ENCODE results near the gene RIPPLY2.
A peak's percentile ranks its signal among the peaks of the same experiment; 100 is the strongest.

The RIPPLY2 gene

GRCh38 chr6:83859410-83860358, 6.5 kb downstream of the RIPPLY2 start, which contains the start of gene CYB5R4:
CYB5R4 (plus strand) TSS chr6:83859689; CDS start chr6:83859783, 94 bp downstream.
- peak; percentile 52 for TF ChIP-seq CTCF (IDR thresholded peaks at IDR 0.05; ENCODE audit: borderline replicate concordance, insufficient read depth, low read depth, low read length)
- peak within 1 kb of the TSS; percentile 77 for H3K4me3 ChIP-seq (ENCODE audit: low read depth, low read length)

GRCh38 chr6:83860359-83860755, 7.2 kb downstream of the RIPPLY2 start:
- TF ChIP-seq CTCF (IDR thresholded peaks at IDR 0.05; ENCODE audit: borderline replicate concordance, insufficient read depth, low read depth, low read length), result no peak
- H3K4me3 ChIP-seq (ENCODE audit: low read depth, low read length), result peak overlapping the region; percentile 77

GRCh38 chr6:83860782-83861495, 7.8 kb downstream of the RIPPLY2 start:
- TF ChIP-seq CTCF (IDR thresholded peaks at IDR 0.05; ENCODE audit: borderline replicate concordance, insufficient read depth, low read depth, low read length), result no peak
- H3K4me3 ChIP-seq (ENCODE audit: low read depth, low read length), result peak overlapping the region; percentile 77

- no peak for TF ChIP-seq CTCF (IDR thresholded peaks at IDR 0.05; ENCODE audit: borderline replicate concordance, insufficient read depth, low read depth, low read length)
Measured at GRCh38 chr6:83862776-83863471, 9.8 kb downstream of the RIPPLY2 start.

GRCh38 chr6:83867043-83867442, 13.9 kb downstream of the RIPPLY2 start:
- no peak overlapping the region for H3K4me3 ChIP-seq (ENCODE audit: low read depth, low read length)
- TF ChIP-seq CTCF (IDR thresholded peaks at IDR 0.05; ENCODE audit: borderline replicate concordance, insufficient read depth, low read depth, low read length), result no peak

More at GRCh38 chr6:83862776-83863471, 9.8 kb downstream of the RIPPLY2 start:
- no peak overlapping the region for H3K4me3 ChIP-seq (ENCODE audit: low read depth, low read length)

GRCh38 chr6:83867527-83868161, 14.5 kb downstream of the RIPPLY2 start:
- H3K4me3 ChIP-seq (ENCODE audit: low read depth, low read length), result no peak overlapping the region
- no peak for TF ChIP-seq CTCF (IDR thresholded peaks at IDR 0.05; ENCODE audit: borderline replicate concordance, insufficient read depth, low read depth, low read length)
